ENCODE measurements around the gene SEMA6D. TPM values are rescaled to one million over a fixed set of nuclear protein-coding genes. Genes with fewer than 3 reads are reported as not detected.

The SEMA6D gene
- total and polyA plus RNA-seq, 8 donors, result 0.61 to 54.0 (median 6.9) TPM

- Histone ChIP-seq H3K27me3 (no peaks in the 10 kb centered on the region), H3K9me3 (no peaks in the 10 kb centered on the region), H3K36me3 (no peaks in the 10 kb centered on the region), H3K4me1 (peaks cover 0 to 1% (median 0%) of the 10 kb centered on the region in 4 donors), H3K4me3 (no peak overlapping the region), H3K27ac (no peak overlapping the region)
- intact Hi-C loops (cut with DNase I; ENCODE audit: low total_unique reads), result no loop called here
- 70 to 90% (median 83%) methylated on average over 1 of the region's 1 CpG for WGBS, 5 donors
- TF ChIP-seq POLR2AphosphoS5 (IDR thresholded peaks at IDR 0.05) (no peak), CTCF (IDR thresholded peaks at IDR 0.05) (no peak), EP300 (IDR thresholded peaks at IDR 0.05) (no peak), POLR2A (IDR thresholded peaks at IDR 0.05) (no peak)
- no peak for DNase-seq
Observed at GRCh38 chr15:47814620-47815019, 97.3 kb downstream of the SEMA6D start.

- DNase-seq, result no peak
- intact Hi-C loops (cut with DNase I; ENCODE audit: low total_unique reads), result no loop called here
- WGBS, 5 donors, result 55 to 65% (median 62%) methylated on average over 5 of the region's 5 CpGs
Observed at GRCh38 chr15:47817969-47818548, 100.8 kb downstream of the SEMA6D start.

GRCh38 chr15:47819158-47819557, 101.9 kb downstream of the SEMA6D start:
- TF ChIP-seq POLR2A (IDR thresholded peaks at IDR 0.05), result no peak
- TF ChIP-seq POLR2AphosphoS5 (IDR thresholded peaks at IDR 0.05), result no peak
- H3K27ac ChIP-seq, result no peak overlapping the region
- no peak overlapping the region for H3K4me3 ChIP-seq
- WGBS, 5 donors, result 83 to 100% (median 89%) methylated on average over 2 of the region's 2 CpGs
- H3K9me3 ChIP-seq, result no peaks in the 10 kb centered on the region
- no peak for DNase-seq
- H3K27me3 ChIP-seq, result no peaks in the 10 kb centered on the region
- intact Hi-C loops (cut with DNase I; ENCODE audit: low total_unique reads), result no loop called here
- H3K36me3 ChIP-seq, result no peaks in the 10 kb centered on the region
- H3K4me1 ChIP-seq, result peaks cover 0 to 30% (median 8%) of the 10 kb centered on the region in 4 donors

More at GRCh38 chr15:47817969-47818548, 100.8 kb downstream of the SEMA6D start:
- no peak overlapping the region for H3K27ac ChIP-seq
- no peaks in the 10 kb centered on the region for H3K36me3 ChIP-seq
- no peaks in the 10 kb centered on the region for H3K27me3 ChIP-seq
- H3K4me1 ChIP-seq, result peaks cover 0 to 30% (median 8%) of the 10 kb centered on the region in 4 donors
- H3K9me3 ChIP-seq, result no peaks in the 10 kb centered on the region
- TF ChIP-seq EP300 (IDR thresholded peaks at IDR 0.05) (no peak), POLR2AphosphoS5 (IDR thresholded peaks at IDR 0.05) (no peak), POLR2A (IDR thresholded peaks at IDR 0.05) (no peak), CTCF (IDR thresholded peaks at IDR 0.05) (no peak)
- H3K4me3 ChIP-seq, result no peak overlapping the region

- H3K4me3 ChIP-seq, result no peak overlapping the region
- DNase-seq, result no peak
- no peaks in the 10 kb centered on the region for H3K27me3 ChIP-seq
- no peak overlapping the region for H3K27ac ChIP-seq
- intact Hi-C loops (cut with DNase I; ENCODE audit: low total_unique reads), result no loop called here
- no peaks in the 10 kb centered on the region for H3K9me3 ChIP-seq
- 61 to 67% (median 63%) methylated on average over 9 of the region's 9 CpGs for WGBS, 5 donors
- no peaks in the 10 kb centered on the region for H3K36me3 ChIP-seq
- H3K4me1 ChIP-seq, result peaks cover 0 to 30% (median 8%) of the 10 kb centered on the region in 4 donors
- TF ChIP-seq POLR2A (IDR thresholded peaks at IDR 0.05), result no peak
- no peak for TF ChIP-seq CTCF (IDR thresholded peaks at IDR 0.05)
- no peak for TF ChIP-seq POLR2AphosphoS5 (IDR thresholded peaks at IDR 0.05)
- TF ChIP-seq EP300 (IDR thresholded peaks at IDR 0.05), result no peak
Observed at GRCh38 chr15:47820057-47820746, 102.9 kb downstream of the SEMA6D start.
